K562 (cell line): Measurements from ENCODE around the gene SOWAHA. TPM values are rescaled to one million over a fixed set of nuclear protein-coding genes. Genes with fewer than 3 reads are reported as not detected.

Experiments
- ATAC-seq: fragments of 200-7000 bp; cut with Tn5 transposase; 3 replicates; pipeline ENCODE4 v1.9.1; 2020; ENCODE audit warnings: moderate library complexity
- BruUV-seq: library from RNA; stranded (reverse); fragments of 400-500 nt; replicated peaks from 2 replicates; lab custom pipeline; 2021; lab: Mats Ljungman, UMichigan
- CTCF ChIA-PET: fragments of 300-600 bp; formaldehyde crosslinking; extraction: SDS; loops from one replicate; lab custom pipeline; 2021; ENCODE audit warnings: low intra/inter-chr PET ratio; lab: Yijun Ruan, JAX
- POLR2A ChIA-PET: fragments of 300-600, 350-650 bp; sonication (Branson Sonifier 250); formaldehyde crosslinking; extraction: SDS; loops from one replicate; lab custom pipeline; 2021; ENCODE audit warnings: antibody characterized with exemption, inconsistent platforms; lab: Yijun Ruan, JAX
- DNase-seq, 4 experiments: peaks; one replicate each; pipeline versions ENCODE4 v3.0.0 to v3.0.0-alpha.2; 2011 to 2018; ENCODE audit warnings: low spot score in 3 of 4, mixed read lengths in 3 of 4; ENCODE audit errors: extremely low read depth in 1 of 4
- FAIRE-seq: peaks from 2 replicates; lab custom pipeline; 2011; peaks lifted over from hg19 to GRCh38; lab: Jason Lieb, UNC
- H2AFZ ChIP-seq: 2 replicates; pipeline ENCODE4 v1.6.0; 2011; ENCODE audit warnings: low read depth, low read length, control low read depth, inconsistent platforms
- H3K27ac ChIP-seq: fragments of 200-600 bp; 3 replicates; pipeline ENCODE4 v1.8.0; 2011; ENCODE audit warnings: low read depth, mild to moderate bottlenecking, control low read depth, inconsistent platforms, low read length, moderate library complexity, mixed read lengths; ENCODE audit errors: extremely low read depth
- H3K27me3 ChIP-seq, 2 experiments: fragments of 300-600 bp in 1 of 2; 2 replicates in 1 of 2; 3 replicates in 1 of 2; pipeline versions ENCODE4 v1.6.0 to v1.8.0; 2011; ENCODE audit warnings: inconsistent platforms in 2 of 2, low read length in 2 of 2, mild to moderate bottlenecking in 1 of 2, mixed read lengths in 1 of 2, moderate library complexity in 1 of 2; ENCODE audit not compliant: control insufficient read depth in 2 of 2, insufficient read depth in 2 of 2
- H3K36me3 ChIP-seq: fragments of 300-600 bp; 3 replicates; pipeline ENCODE4 v1.8.0; 2011; ENCODE audit warnings: mild to moderate bottlenecking, low read length, inconsistent platforms; ENCODE audit not compliant: control insufficient read depth, insufficient read depth
- H3K4me1 ChIP-seq, 2 experiments: fragments of 200-600 bp in 1 of 2; replicated peaks in 1 of 2; 2 replicates in 1 of 2; 3 replicates in 1 of 2; pipeline versions ENCODE4 v1.5.1 to v1.8.0; 2011; ENCODE audit warnings: inconsistent platforms in 2 of 2, low read length in 2 of 2, mild to moderate bottlenecking in 1 of 2, mixed read lengths in 1 of 2, moderate library complexity in 1 of 2; ENCODE audit not compliant: control insufficient read depth in 2 of 2, insufficient read depth in 2 of 2
- H3K4me2 ChIP-seq: 2 replicates; pipeline ENCODE4 v1.6.1; 2011; ENCODE audit warnings: low read length, control low read depth, inconsistent platforms, mixed read lengths; ENCODE audit not compliant: insufficient read depth
- H3K4me3 ChIP-seq: fragments of 200-600 bp; sonication (generic), shearing (Covaris generic); 2 replicates; pipeline ENCODE4 v1.5.1; 2016; ENCODE audit warnings: control low read depth, inconsistent platforms
- H3K79me2 ChIP-seq: fragments of 200-600 bp; 3 replicates; pipeline ENCODE4 v1.8.0; 2011; ENCODE audit warnings: low read length, inconsistent platforms; ENCODE audit not compliant: control insufficient read depth, insufficient read depth
- H3K9ac ChIP-seq, 2 experiments: 2 replicates each; pipeline versions ENCODE4 v1.6.0 to v1.6.1; 2011; ENCODE audit warnings: low read depth in 2 of 2, low read length in 2 of 2, control low read depth in 1 of 2, inconsistent platforms in 1 of 2, mild to moderate bottlenecking in 1 of 2, mixed read lengths in 1 of 2; ENCODE audit not compliant: insufficient read depth in 1 of 2
- H3K9me1 ChIP-seq: one replicate; pipeline ENCODE4 v1.6.0; 2011; ENCODE audit warnings: inconsistent platforms, mild to moderate bottlenecking, low read length, moderate library complexity; ENCODE audit not compliant: control insufficient read depth, insufficient read depth
- H3K9me3 ChIP-seq: replicated peaks from 2 replicates; pipeline ENCODE4 v1.5.1; 2011; ENCODE audit warnings: low read depth, low read length, inconsistent platforms; ENCODE audit not compliant: control insufficient read depth, insufficient read depth
- H4K20me1 ChIP-seq: replicated peaks from 2 replicates; pipeline ENCODE4 v1.6.1; 2011; ENCODE audit warnings: low read length, inconsistent platforms, mixed read lengths; ENCODE audit not compliant: control insufficient read depth, insufficient read depth
- ATF7 ChIP-seq: fragments of 450-650 bp; IDR thresholded peaks from 2 replicates; pipeline ENCODE4 v1.7.1; 2014; ENCODE audit warnings: mild to moderate bottlenecking, moderate library complexity
- BACH1 ChIP-seq: fragments of 200-800 bp; sonication (Bioruptor generic); IDR thresholded peaks from 2 replicates; pipeline ENCODE4 v1.6.1; 2016; ENCODE audit warnings: missing genetic modification characterization, missing compliant biosample characterization
- CLOCK ChIP-seq: fragments of 250-450 bp; sonication (Bioruptor Pico); IDR thresholded peaks from 2 replicates; pipeline ENCODE4 v1.4.0; 2020; ENCODE audit warnings: mild to moderate bottlenecking, moderate library complexity, borderline replicate concordance
- FOSL1 ChIP-seq: fragments of 200-800 bp; sonication (Bioruptor generic); conservative IDR thresholded peaks from 2 replicates; pipeline ENCODE4 v1.6.1; 2016; ENCODE audit warnings: missing genetic modification characterization, missing compliant biosample characterization
- HOMEZ ChIP-seq: fragments of 250-450 bp; sonication (Bioruptor Pico); IDR thresholded peaks from 2 replicates; pipeline ENCODE4 v1.4.0; 2020; ENCODE audit warnings: mild to moderate bottlenecking, moderate library complexity
- JUND ChIP-seq, 2 experiments: IDR thresholded peaks; 2 replicates in 1 of 2; 3 replicates in 1 of 2; pipeline ENCODE4 v1.6.1; 2011; ENCODE audit warnings: borderline replicate concordance in 2 of 2, low read depth in 2 of 2, low read length in 2 of 2, improper control_type of control experiment in 1 of 2, missing biosample characterization in 1 of 2, missing genetic modification characterization in 1 of 2, missing genetic modification reagents in 1 of 2
- MECOM ChIP-seq: fragments of 250-450 bp; sonication (Bioruptor Pico); IDR thresholded peaks from 2 replicates; pipeline ENCODE4 v1.8.0; 2022; ENCODE audit warnings: inconsistent platforms
- MYNN ChIP-seq, 2 experiments: sonication (generic); formaldehyde crosslinking in 1 of 2; IDR thresholded peaks; 2 replicates each; pipeline versions ENCODE4 v1.5.0 to v1.6.1; 2016 to 2020; ENCODE audit warnings: antibody characterized with exemption in 1 of 2, missing genetic modification reagents in 1 of 2
- NR2F6 ChIP-seq: fragments of 450-650 bp; formaldehyde crosslinking; IDR thresholded peaks from 2 replicates; pipeline ENCODE4 v1.4.0; 2020; ENCODE audit warnings: mild to moderate bottlenecking
- PTBP1 ChIP-seq: fragments of 200-400 bp; formaldehyde crosslinking; IDR thresholded peaks from 2 replicates; pipeline ENCODE4 v1.6.1; 2017; ENCODE audit warnings: low read depth, low read length
- THRA ChIP-seq: fragments of 450-650 bp; IDR thresholded peaks from 2 replicates; pipeline ENCODE4 v1.6.1; 2017; ENCODE audit warnings: mild to moderate bottlenecking, moderate library complexity
- ZNF384 ChIP-seq: IDR thresholded peaks from 2 replicates; pipeline ENCODE4 v1.6.1; 2012; ENCODE audit warnings: low read depth, low read length, improper control_type of control experiment
- ZNF583 ChIP-seq: fragments of 250-450 bp; sonication (Bioruptor Pico); IDR thresholded peaks from 2 replicates; pipeline ENCODE4 v1.4.0; 2020
- WGBS: fragments of 100-300 bp; shearing (Covaris generic); methylation state at CpG from one replicate; pipeline ENCODE4 v1.1.6; 2016; ENCODE audit warnings: low coverage, mixed read lengths; ENCODE audit not compliant: insufficient coverage; ENCODE audit errors: missing lambda C conversion rate; 5-methylcytosine and 5-hydroxymethylcytosine counted together
- in situ Hi-C: fragments of 300-500 bp; cut with MboI; formaldehyde crosslinking; loops from 4 replicates; pipeline ENCODE4 v1.15.0; 2018; ENCODE audit warnings: inconsistent platforms, mixed read lengths
- intact Hi-C: fragments of 100-400 bp; cut with micrococcal nuclease; formaldehyde crosslinking; loops from 2 replicates; pipeline ENCODE4 v1.14.2; 2022
- polyA plus RNA-seq, 8 experiments: library from polyadenylated mRNA; depleted of rRNA in 4 of 8; stranded (reverse) in 5 of 8; unstranded in 3 of 8; fragments of >200 nt; fragmentation: Nextera tagmentation in 2 of 8; fragmentation: Illumina TruSeq in 1 of 8; extraction: Ambion mirVana in 2 of 8; extraction: Trizol in 1 of 8; gene quantifications; 2 replicates each; pipeline versions ENCODE4 v1.2.1 to v1.2.3, GENCODE V29; 2011 to 2014; ENCODE audit warnings: inconsistent platforms in 1 of 8, missing spikeins in 1 of 8
- total RNA-seq, 7 experiments: library from RNA; depleted of rRNA in 6 of 7; stranded (reverse); fragments of >200 nt in 6 of 7; fragmentation: Illumina TruSeq in 2 of 7; extraction: Trizol in 2 of 7; gene quantifications; 2 replicates each; pipeline versions ENCODE4 v1.2.1 to v1.2.3, GENCODE V29; 2011 to 2021; ENCODE audit warnings: low replicate concordance in 1 of 7

The SOWAHA gene
- total and polyA plus RNA-seq, 9 of the 15 experiments (the other 6 are each of a cell fraction or from before 2014, with no cell fraction given) = not detected

- TF ChIP-seq MYNN (IDR thresholded peaks at IDR 0.05) = no peak
- no peak for TF ChIP-seq MYNN (CRISPR knock-in tag; IDR thresholded peaks at IDR 0.05)
- TF ChIP-seq HOMEZ (CRISPR knock-in tag) = no peak
- TF ChIP-seq ATF7 = peak; percentile 72
- no peak for TF ChIP-seq NR2F6 (CRISPR knock-in tag)
- TF ChIP-seq ZNF583 (CRISPR knock-in tag) = no peak
- peak; percentile 37; the same call in 1 of the 2 replicates for TF ChIP-seq JUND (IDR thresholded peaks at IDR 0.05; ENCODE audit: borderline replicate concordance, low read depth, low read length)
- peak; percentile 38; the same call in 1 of the 3 replicates for TF ChIP-seq JUND (tag; IDR thresholded peaks at IDR 0.05; ENCODE audit: borderline replicate concordance, low read depth, low read length)
- TF ChIP-seq PTBP1 = no peak
Observed at GRCh38 chr5:132849347-132849746, 36.2 kb downstream of the SOWAHA start (continued).

- no peak overlapping the region for H3K9ac ChIP-seq
- H3K36me3 ChIP-seq = no peaks in the 10 kb centered on the region
- no peak overlapping the region; the same call in 1 of the 2 replicates for H3K4me2 ChIP-seq
- in situ Hi-C loops (no loop called here), intact Hi-C loops (no loop called here)
- H2AFZ ChIP-seq = peak overlapping the region; percentile 75
- ATAC-seq (peak; percentile 17), FAIRE-seq (no peak), DNase-seq (no peak)
- H3K27ac ChIP-seq = no peak overlapping the region
- no peaks in the 10 kb centered on the region for H3K27me3 ChIP-seq
- no peak overlapping the region for H3K4me3 ChIP-seq
- POLR2A ChIA-PET = interaction anchor here (0.7 to 3.1 kb wide), 7 partner anchors 8 to 475 kb away, joined by 3 to 25 read pairs (median 7); partner anchors contain the start of genes GDF9 and UQCRQ
- no peaks in the 10 kb centered on the region for H3K9me1 ChIP-seq
- TF ChIP-seq MECOM (CRISPR knock-in tag) (no peak), THRA (no peak), BACH1 (tag) (peak; percentile 11; the same call in 1 of the 2 replicates), ZNF384 (no peak), CLOCK (CRISPR knock-in tag) (no peak), FOSL1 (tag) (0 out of 2 replicates have a peak, but pooled peaks have one; percentile 13)
- H4K20me1 ChIP-seq = no peaks in the 10 kb centered on the region
- no peaks in the 10 kb centered on the region for H3K9me3 ChIP-seq
- CTCF ChIA-PET = no interaction called here
- no peaks in the 10 kb centered on the region for H3K79me2 ChIP-seq
- 32% methylated on average over 2 of the region's 2 CpGs for WGBS
- peaks cover 0 to 14% of the 10 kb centered on the region in 2 experiments; a peak in 3 of 5 replicates for H3K4me1 ChIP-seq
- BruUV-seq = no TSS peak
Observed at GRCh38 chr5:132850066-132850465, 37.0 kb downstream of the SOWAHA start.
